Spinal cord (tissue), 10 donors: ENCODE data around the gene ERBB4. TPM values are rescaled to one million over a fixed set of nuclear protein-coding genes. Genes with fewer than 3 reads are reported as not detected.
A peak's percentile ranks its signal among the peaks of the same experiment; 100 is the strongest.

ENCODE experiments used
- DNase-seq, 6 donors: peaks; one replicate each; pipeline versions ENCODE4 v3.0.0 to v3.0.0-alpha.2; 2013 to 2015; ENCODE audit warnings: low spot score in 6 of 6, low read depth in 4 of 6
- H3K27ac ChIP-seq: one replicate; pipeline ENCODE4 v1.5.1; 2013; ENCODE audit warnings: low read depth, low read length, control low read depth
- H3K27me3 ChIP-seq: one replicate; pipeline ENCODE4 v1.6.1; 2013; ENCODE audit warnings: low read length; ENCODE audit not compliant: control insufficient read depth, insufficient read depth
- H3K36me3 ChIP-seq: one replicate; pipeline ENCODE4 v1.6.1; 2013; ENCODE audit warnings: low read length; ENCODE audit not compliant: control insufficient read depth, insufficient read depth
- H3K4me1 ChIP-seq: one replicate; pipeline ENCODE4 v1.6.1; 2013; ENCODE audit warnings: low read length; ENCODE audit not compliant: control insufficient read depth, insufficient read depth
- H3K4me3 ChIP-seq: one replicate; pipeline ENCODE4 v1.5.1; 2013; ENCODE audit warnings: low read depth, low read length, control low read depth
- H3K9me3 ChIP-seq: one replicate; pipeline ENCODE4 v1.6.1; 2013; ENCODE audit warnings: low read length; ENCODE audit not compliant: control insufficient read depth, insufficient read depth
- WGBS: methylation state at CpG from one replicate; pipeline ENCODE4 v1.1.5; 2013; ENCODE audit warnings: missing lambda C conversion rate; ENCODE audit not compliant: insufficient coverage; 5-methylcytosine and 5-hydroxymethylcytosine counted together
- polyA plus RNA-seq, 2 donors: library from polyadenylated mRNA; unstranded; fragments of 120-200 nt; gene quantifications; one replicate each; pipeline ENCODE4 v1.2.1, GENCODE V29; 2013; ENCODE audit not compliant: insufficient read length in 2 of 2
- total RNA-seq, 2 donors: library from RNA; depleted of rRNA in 1 of 2; stranded (reverse); fragments of 120-200 nt in 1 of 2; fragments of >200 nt in 1 of 2; gene quantifications; one replicate each; pipeline versions ENCODE4 v1.2.3 to v1.2.4, GENCODE V29; 2013 to 2014
- donor health status: healthy.

ERBB4 gene
- total and polyA plus RNA-seq, 4 donors = 14.4 to 41.7 (median 20.8) TPM

GRCh38 chr2:211900518-211900917 lies 638.1 kb downstream of the ERBB4 start:
- DNase-seq = no peak
- H3K36me3 ChIP-seq = no peaks in the 10 kb centered on the region
- no peak overlapping the region for H3K27ac ChIP-seq
- H3K4me1 ChIP-seq = no peaks in the 10 kb centered on the region
- H3K9me3 ChIP-seq = no peaks in the 10 kb centered on the region
- no peak overlapping the region for H3K4me3 ChIP-seq
- WGBS = no CpG with 5 or more reads among the region's 2 CpGs
- no peaks in the 10 kb centered on the region for H3K27me3 ChIP-seq

GRCh38 chr2:211900000-211900399 lies 638.6 kb downstream of the ERBB4 start:
- peak in 3 of 6 donors; percentile 23 to 68 (median 44) for DNase-seq
- 15% methylated on average over 5 of the region's 5 CpGs for WGBS
- H3K4me1 ChIP-seq = no peaks in the 10 kb centered on the region
- H3K36me3 ChIP-seq = no peaks in the 10 kb centered on the region
- no peak overlapping the region for H3K27ac ChIP-seq
- H3K9me3 ChIP-seq = no peaks in the 10 kb centered on the region
- H3K27me3 ChIP-seq = no peaks in the 10 kb centered on the region
- no peak overlapping the region for H3K4me3 ChIP-seq

- Histone ChIP-seq H3K27ac (no peak overlapping the region), H3K4me1 (no peaks in the 10 kb centered on the region), H3K4me3 (no peak overlapping the region), H3K9me3 (no peaks in the 10 kb centered on the region), H3K27me3 (no peaks in the 10 kb centered on the region), H3K36me3 (no peaks in the 10 kb centered on the region)
- DNase-seq = no peak
- WGBS = no CpG with 5 or more reads among the region's 1 CpG
These were observed 639.9 kb downstream of the ERBB4 start for GRCh38 chr2:211898702-211899101.

GRCh38 chr2:211881449-211881848 lies 657.2 kb downstream of the ERBB4 start:
- no peaks in the 10 kb centered on the region for H3K9me3 ChIP-seq
- no peaks in the 10 kb centered on the region for H3K27me3 ChIP-seq
- no peak for DNase-seq
- no peaks in the 10 kb centered on the region for H3K4me1 ChIP-seq
- H3K36me3 ChIP-seq = no peaks in the 10 kb centered on the region
- no peak overlapping the region for H3K27ac ChIP-seq
- WGBS = 92% methylated on average over 4 of the region's 6 CpGs
- H3K4me3 ChIP-seq = no peak overlapping the region

- DNase-seq = peak in 2 of 6 donors; percentile 15 to 57
These were observed 659.3 kb downstream of the ERBB4 start for GRCh38 chr2:211879323-211879722.

GRCh38 chr2:211877061-211877460 lies 661.5 kb downstream of the ERBB4 start:
- Histone ChIP-seq H3K4me1 (no peaks in the 10 kb centered on the region), H3K9me3 (no peaks in the 10 kb centered on the region), H3K4me3 (no peak overlapping the region), H3K27ac (no peak overlapping the region), H3K27me3 (no peaks in the 10 kb centered on the region), H3K36me3 (no peaks in the 10 kb centered on the region)
- no peak for DNase-seq
- WGBS = 83% methylated on average over 2 of the region's 4 CpGs

More at GRCh38 chr2:211879323-211879722, 659.3 kb downstream of the ERBB4 start:
- Histone ChIP-seq H3K27ac (no peak overlapping the region), H3K9me3 (no peaks in the 10 kb centered on the region), H3K4me1 (no peaks in the 10 kb centered on the region), H3K27me3 (no peaks in the 10 kb centered on the region), H3K36me3 (no peaks in the 10 kb centered on the region), H3K4me3 (no peak overlapping the region)

GRCh38 chr2:211875488-211875887 lies 663.1 kb downstream of the ERBB4 start:
- DNase-seq = no peak

GRCh38 chr2:211868996-211869533 lies 669.5 kb downstream of the ERBB4 start:
- no CpG with 5 or more reads among the region's 3 CpGs for WGBS
- Histone ChIP-seq H3K4me1 (no peaks in the 10 kb centered on the region), H3K27me3 (no peaks in the 10 kb centered on the region), H3K4me3 (no peak overlapping the region), H3K27ac (no peak overlapping the region), H3K9me3 (no peaks in the 10 kb centered on the region), H3K36me3 (no peaks in the 10 kb centered on the region)
- DNase-seq = no peak

More at GRCh38 chr2:211875488-211875887, 663.1 kb downstream of the ERBB4 start:
- Histone ChIP-seq H3K9me3 (no peaks in the 10 kb centered on the region), H3K4me1 (no peaks in the 10 kb centered on the region), H3K4me3 (no peak overlapping the region), H3K27ac (no peak overlapping the region), H3K36me3 (no peaks in the 10 kb centered on the region), H3K27me3 (no peaks in the 10 kb centered on the region)

GRCh38 chr2:211867845-211868451 lies 670.7 kb downstream of the ERBB4 start:
- no peaks in the 10 kb centered on the region for H3K36me3 ChIP-seq
- H3K27ac ChIP-seq = no peak overlapping the region
- no peak for DNase-seq

GRCh38 chr2:211864328-211864727 lies 674.3 kb downstream of the ERBB4 start:
- no peaks in the 10 kb centered on the region for H3K27me3 ChIP-seq
- no peaks in the 10 kb centered on the region for H3K4me1 ChIP-seq
- DNase-seq = no peak
- no CpG with 5 or more reads among the region's 3 CpGs for WGBS
- H3K4me3 ChIP-seq = no peak overlapping the region
- no peaks in the 10 kb centered on the region for H3K9me3 ChIP-seq
- no peak overlapping the region for H3K27ac ChIP-seq
- H3K36me3 ChIP-seq = no peaks in the 10 kb centered on the region

More at GRCh38 chr2:211867845-211868451, 670.7 kb downstream of the ERBB4 start:
- Histone ChIP-seq H3K9me3 (no peaks in the 10 kb centered on the region), H3K27me3 (no peaks in the 10 kb centered on the region), H3K4me1 (no peaks in the 10 kb centered on the region), H3K4me3 (no peak overlapping the region)
